Dedifferentiated amniotic fluid mesenchymal stem cell (primary cell): Measurements from ENCODE around the gene TMEM8B.
"Not testable (repeated sequence)": the region's sequence is repeated elsewhere in the genome, so short reads cannot be mapped to it uniquely, and the experiment has no call there.

Experiments used
- DNase-seq: peaks from one replicate; pipeline ENCODE4 v3.0.0-alpha.2; 2016; ENCODE audit errors: extremely low spot score

Gene TMEM8B

GRCh38 chr9:35907711-35908503, 78.9 kb downstream of the TMEM8B start:
- DNase-seq = peak; percentile 70

GRCh38 chr9:35908504-35909125, 79.6 kb downstream of the TMEM8B start:
- DNase-seq = no peak

DNA sequence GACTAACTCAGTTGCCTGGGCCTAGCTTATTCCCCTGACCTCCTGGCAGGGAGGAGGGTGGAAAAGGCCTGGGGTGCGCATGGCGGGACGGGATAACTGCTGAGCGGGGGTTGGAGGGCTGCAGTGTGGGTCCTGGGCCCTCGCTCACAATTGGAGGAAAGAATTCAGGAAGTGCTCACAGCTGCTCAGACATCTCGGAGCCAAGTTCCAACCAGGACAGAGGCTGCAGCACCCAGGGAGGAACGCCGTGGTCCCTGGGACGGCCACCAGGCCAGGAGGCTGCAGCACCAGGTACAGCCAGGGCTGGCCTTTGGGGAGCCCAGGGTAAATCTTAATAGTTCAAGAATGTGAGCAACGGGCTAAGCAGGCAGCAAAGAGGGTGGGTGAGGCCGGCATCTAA, 80.2 kb downstream of the TMEM8B start, which contains the start of gene SPAAR:
SPAAR (plus strand) TSS at position 217 of the 400 bp plus-strand sequence. CDS start 974 bp downstream, outside the sequence.
- DNase-seq = no peak

GRCh38 chr9:35909687-35910612, 80.9 kb downstream of the TMEM8B start:
- no peak for DNase-seq

DNA sequence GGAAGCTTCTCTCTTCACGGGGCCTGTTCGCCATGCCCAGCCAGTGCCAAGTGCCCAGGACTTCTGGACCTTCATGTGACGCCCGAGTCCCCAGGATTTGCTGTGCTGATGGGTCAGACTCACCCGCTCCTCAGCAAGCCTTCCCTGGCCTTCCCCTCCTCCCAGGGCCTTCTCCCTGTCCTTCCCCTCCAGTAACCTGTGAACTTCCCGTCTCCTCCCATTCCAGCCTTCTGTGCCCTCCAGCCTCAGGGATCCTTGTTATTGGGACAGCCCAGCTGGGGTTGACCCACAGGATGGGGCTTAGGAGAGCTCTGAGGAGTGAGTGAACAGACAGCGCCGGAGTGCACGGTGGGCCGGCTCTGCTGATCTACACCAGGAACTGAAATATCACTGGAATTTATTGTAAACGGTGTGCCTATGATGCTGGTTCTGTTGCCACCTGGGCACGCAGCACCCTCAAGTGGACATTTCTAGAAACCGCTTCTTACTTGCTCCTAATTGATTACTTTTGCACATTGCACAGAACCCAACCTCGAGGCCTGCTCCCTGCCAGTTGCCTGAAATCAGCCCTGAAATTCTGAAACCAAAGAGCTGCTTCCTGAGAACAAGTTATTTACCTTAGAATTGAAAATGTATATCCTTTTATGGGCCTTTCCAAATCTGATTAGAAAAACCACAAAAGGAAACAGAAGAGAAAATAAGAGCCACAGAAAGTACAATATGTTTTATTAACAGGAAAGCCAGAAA, 81.8 kb downstream of the TMEM8B start:
- no peak for DNase-seq

DNA sequence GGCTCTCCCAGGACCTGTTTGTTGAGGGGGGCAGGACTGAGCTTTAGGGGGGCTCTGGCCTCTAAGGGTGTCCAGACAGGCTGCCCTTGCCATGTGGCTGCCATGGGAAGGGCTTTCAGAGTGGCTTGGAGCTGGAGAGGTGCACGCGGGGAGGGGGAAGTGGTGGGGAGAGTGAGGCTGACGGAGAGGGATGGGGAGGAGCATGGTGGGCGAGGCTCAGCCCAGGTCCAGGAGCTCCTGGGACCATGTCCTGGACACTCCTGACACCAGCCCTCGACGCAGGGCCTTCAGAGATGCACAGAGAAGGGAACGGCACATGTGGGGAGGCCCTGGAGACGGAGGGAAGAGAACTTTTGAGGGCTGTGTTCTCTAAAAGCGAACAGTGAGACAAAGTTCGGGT, 82.7 kb downstream of the TMEM8B start:
- DNase-seq = no peak

GRCh38 chr9:35912791-35913400, 83.9 kb downstream of the TMEM8B start:
- DNase-seq = no peak

DNA sequence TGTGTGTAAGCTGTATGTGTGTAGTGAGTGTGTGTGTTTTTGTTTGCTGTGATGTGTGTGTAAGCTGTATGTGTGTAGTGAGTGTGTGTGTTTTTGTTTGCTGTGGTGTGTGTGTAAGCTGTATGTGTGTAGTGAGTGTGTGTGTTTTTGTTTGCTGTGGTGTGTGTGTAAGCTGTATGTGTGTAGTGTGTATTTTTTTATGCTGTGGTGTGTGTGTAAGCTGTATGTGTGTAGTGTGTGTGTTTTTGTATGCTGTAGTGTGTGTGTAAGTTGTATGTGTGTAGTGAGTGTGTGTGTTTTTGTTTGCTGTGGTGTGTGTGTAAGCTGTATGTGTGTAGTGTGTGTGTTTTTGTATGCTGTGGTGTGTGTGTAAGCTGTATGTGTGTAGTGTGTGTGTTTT, 84.4 kb downstream of the TMEM8B start:
- not testable (repeated sequence) for DNase-seq

GRCh38 chr9:35914301-35914807, 85.3 kb downstream of the TMEM8B start:
- no peak for DNase-seq
